ENCODE results near the gene PPIC.

- TF ChIP-seq CTCF (IDR thresholded peaks at IDR 0.05) (no peak), POLR2A (IDR thresholded peaks at IDR 0.05) (no peak)
These were observed 11.2 kb upstream of the PPIC start for GRCh38 chr5:123047706-123048105.
